Activated T-cell treated with anti-CD3 and anti-CD28 coated beads for 4 hours (primary cell): Measurements from ENCODE around the gene ZER1.
A peak's percentile ranks its signal among the peaks of the same experiment; 100 is the strongest.
"Not testable (repeated sequence)": the region's sequence is repeated elsewhere in the genome, so short reads cannot be mapped to it uniquely, and the experiment has no call there.

Experiments used
- DNase-seq: peaks from one replicate; pipeline ENCODE4 v3.0.0-alpha.2; 2020

The ZER1 gene

GRCh38 chr9:128713941-128714573 is 57.7 kb downstream of the ZER1 start:
- no peak for DNase-seq

- DNase-seq = no peak
Measured at GRCh38 chr9:128713411-128713780, 58.3 kb downstream of the ZER1 start.

GRCh38 chr9:128712451-128713410 is 59.0 kb downstream of the ZER1 start:
- no peak for DNase-seq

- no peak for DNase-seq
Measured at GRCh38 chr9:128707446-128707845, 64.3 kb downstream of the ZER1 start.

- no peak for DNase-seq
Measured at GRCh38 chr9:128706671-128707381, 64.9 kb downstream of the ZER1 start.

GRCh38 chr9:128706045-128706444 is 65.7 kb downstream of the ZER1 start:
- no peak for DNase-seq

GRCh38 chr9:128705051-128705965 is 66.4 kb downstream of the ZER1 start:
- DNase-seq = no peak

- DNase-seq = no peak
Measured at GRCh38 chr9:128704356-128704670, 67.4 kb downstream of the ZER1 start.

GRCh38 chr9:128703616-128704355 is 67.9 kb downstream of the ZER1 start:
- DNase-seq = no peak

- peak; percentile 20 for DNase-seq
Measured at GRCh38 chr9:128702949-128703615, 68.6 kb downstream of the ZER1 start.

GRCh38 chr9:128702445-128702948 is 69.2 kb downstream of the ZER1 start, which contains the start of gene PKN3:
TSS of gene PKN3 (plus strand) at chr9:128702503. CDS start at chr9:128702916, 413 bp downstream.
- DNase-seq = peak; percentile 77

- no peak for DNase-seq
Measured at GRCh38 chr9:128701227-128701854, 70.4 kb downstream of the ZER1 start.

- DNase-seq = not testable (repeated sequence)
Measured at GRCh38 chr9:128699096-128699795, 72.5 kb downstream of the ZER1 start.

GRCh38 chr9:128696923-128697707 is 74.6 kb downstream of the ZER1 start:
- DNase-seq = no peak

- DNase-seq = no peak
Measured at GRCh38 chr9:128694344-128694743, 77.4 kb downstream of the ZER1 start.

GRCh38 chr9:128693738-128694137 is 78.0 kb downstream of the ZER1 start:
- DNase-seq = not testable (repeated sequence)

GRCh38 chr9:128690684-128691034 is 81.1 kb downstream of the ZER1 start:
- no peak for DNase-seq

- peak; percentile 47 for DNase-seq
Measured at GRCh38 chr9:128689820-128690683, 81.7 kb downstream of the ZER1 start.
